ENCODE measurements around the gene NFIC.

DNA sequence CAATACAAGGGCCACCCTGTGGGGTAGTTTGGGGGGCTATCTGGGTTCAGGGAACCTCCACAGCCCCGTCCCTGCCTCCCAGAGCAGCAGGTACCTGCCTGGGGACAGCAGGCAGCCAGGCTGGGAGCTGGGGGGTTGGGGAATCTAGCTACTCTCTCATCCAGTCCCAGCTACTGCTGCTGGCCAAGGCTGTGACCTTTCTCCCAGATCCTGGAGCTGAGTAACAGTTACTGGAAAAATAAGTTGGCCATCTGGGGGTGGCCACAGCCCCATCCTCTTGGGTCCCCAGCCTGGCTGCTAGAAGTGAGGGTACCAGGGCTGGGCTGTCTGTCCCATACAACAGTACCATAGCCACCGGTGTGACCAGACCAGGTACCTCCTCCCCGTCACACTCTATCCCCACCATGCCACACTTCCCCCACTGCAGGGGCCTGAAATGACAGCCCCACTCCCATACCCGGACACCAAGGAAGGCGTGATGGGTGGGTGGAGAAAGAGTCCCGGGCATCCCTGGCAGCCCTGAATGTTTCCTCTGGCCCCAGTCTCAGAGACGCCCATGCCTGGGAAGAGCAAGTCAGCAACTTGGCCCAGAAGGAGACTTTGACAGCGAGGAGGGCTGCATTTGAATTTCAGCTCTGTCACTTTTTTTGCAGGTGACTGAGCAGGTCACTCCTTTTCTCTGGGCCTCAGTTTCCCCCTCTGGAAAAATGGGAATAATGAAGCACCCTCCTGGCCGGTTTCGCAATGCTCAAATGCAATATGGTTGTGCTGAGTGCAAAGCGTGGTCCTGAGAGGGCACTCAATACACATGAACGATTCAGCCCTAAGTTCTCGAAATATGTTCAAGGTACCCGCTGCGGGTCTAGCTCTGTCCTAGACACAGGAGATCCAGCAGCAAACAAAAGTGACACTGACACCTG is 30.7 kb upstream of the NFIC start:
- TF ChIP-seq, protein P1, sequence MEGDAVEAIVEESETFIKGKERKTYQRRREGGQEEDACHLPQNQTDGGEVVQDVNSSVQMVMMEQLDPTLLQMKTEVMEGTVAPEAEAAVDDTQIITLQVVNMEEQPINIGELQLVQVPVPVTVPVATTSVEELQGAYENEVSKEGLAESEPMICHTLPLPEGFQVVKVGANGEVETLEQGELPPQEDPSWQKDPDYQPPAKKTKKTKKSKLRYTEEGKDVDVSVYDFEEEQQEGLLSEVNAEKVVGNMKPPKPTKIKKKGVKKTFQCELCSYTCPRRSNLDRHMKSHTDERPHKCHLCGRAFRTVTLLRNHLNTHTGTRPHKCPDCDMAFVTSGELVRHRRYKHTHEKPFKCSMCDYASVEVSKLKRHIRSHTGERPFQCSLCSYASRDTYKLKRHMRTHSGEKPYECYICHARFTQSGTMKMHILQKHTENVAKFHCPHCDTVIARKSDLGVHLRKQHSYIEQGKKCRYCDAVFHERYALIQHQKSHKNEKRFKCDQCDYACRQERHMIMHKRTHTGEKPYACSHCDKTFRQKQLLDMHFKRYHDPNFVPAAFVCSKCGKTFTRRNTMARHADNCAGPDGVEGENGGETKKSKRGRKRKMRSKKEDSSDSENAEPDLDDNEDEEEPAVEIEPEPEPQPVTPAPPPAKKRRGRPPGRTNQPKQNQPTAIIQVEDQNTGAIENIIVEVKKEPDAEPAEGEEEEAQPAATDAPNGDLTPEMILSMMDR (conservative IDR thresholded peaks at IDR 0.05), result no peak
- TF ChIP-seq EZH2 (IDR thresholded peaks at IDR 0.05; ENCODE audit: low read depth), result no peak
